HG03457 (cell line): ENCODE results near the gene ERAP2.
"Not testable (repeated sequence)": the region's sequence is repeated elsewhere in the genome, so short reads cannot be mapped to it uniquely, and the experiment has no call there.

ENCODE experiments used
- ATAC-seq: cut with Tn5 transposase; IDR thresholded peaks from one replicate; pipeline ENCODE4 v1.9.1; 2021; ENCODE audit warnings: moderate number of reproducible peaks; ENCODE audit not compliant: unreplicated experiment

Gene ERAP2

GRCh38 chr5:96876292-96876850 lies at the start of gene ERAP2:
Gene ERAP2 (plus strand): TSS chr5:96876500. CDS start chr5:96879686, 3,186 bp downstream.
- ATAC-seq = peak; percentile 42

- ATAC-seq = no peak
Observed at GRCh38 chr5:96829297-96829696, 47.0 kb upstream of the ERAP2 start.

- ATAC-seq = no peak
Observed at GRCh38 chr5:96834016-96834415, 42.3 kb upstream of the ERAP2 start.

- no peak for ATAC-seq
Observed at GRCh38 chr5:96835791-96836191, 40.5 kb upstream of the ERAP2 start.

- no peak for ATAC-seq
Observed at GRCh38 chr5:96836817-96837216, 39.5 kb upstream of the ERAP2 start.

GRCh38 chr5:96837303-96837702 lies 39.0 kb upstream of the ERAP2 start:
- no peak for ATAC-seq

- no peak for ATAC-seq
Observed at GRCh38 chr5:96838201-96839070, 37.9 kb upstream of the ERAP2 start.

GRCh38 chr5:96839071-96839592 lies 37.2 kb upstream of the ERAP2 start:
- no peak for ATAC-seq

GRCh38 chr5:96841931-96842330 lies 34.4 kb upstream of the ERAP2 start:
- ATAC-seq = not testable (repeated sequence)

GRCh38 chr5:96843140-96843539 lies 33.2 kb upstream of the ERAP2 start:
- no peak for ATAC-seq

- no peak for ATAC-seq
Observed at GRCh38 chr5:96844481-96844990, 31.8 kb upstream of the ERAP2 start.

- ATAC-seq = no peak
Observed at GRCh38 chr5:96851312-96852062, 24.8 kb upstream of the ERAP2 start.

GRCh38 chr5:96852759-96853158 lies 23.5 kb upstream of the ERAP2 start:
- no peak for ATAC-seq

- ATAC-seq = no peak
Observed at GRCh38 chr5:96854067-96854466, 22.2 kb upstream of the ERAP2 start.

GRCh38 chr5:96855031-96855872 lies 21.0 kb upstream of the ERAP2 start:
- ATAC-seq = no peak

GRCh38 chr5:96856371-96856770 lies 19.9 kb upstream of the ERAP2 start:
- no peak for ATAC-seq

- no peak for ATAC-seq
Observed at GRCh38 chr5:96857454-96857853, 18.8 kb upstream of the ERAP2 start.

GRCh38 chr5:96857924-96858323 lies 18.4 kb upstream of the ERAP2 start:
- ATAC-seq = no peak

- no peak for ATAC-seq
Observed at GRCh38 chr5:96859375-96859774, 16.9 kb upstream of the ERAP2 start.

- no peak for ATAC-seq
Observed at GRCh38 chr5:96861076-96861475, 15.2 kb upstream of the ERAP2 start.
